Measurements from ENCODE around the gene IKBKE. TPM values are rescaled to one million over a fixed set of nuclear protein-coding genes. Genes with fewer than 3 reads are reported as not detected.

IKBKE gene
- total RNA-seq, 5 donors from 2014 or later (not counting 1 experiment from before 2014, with no cell fraction given), result 60.7 to 84.7 (median 81.4) TPM

DNA sequence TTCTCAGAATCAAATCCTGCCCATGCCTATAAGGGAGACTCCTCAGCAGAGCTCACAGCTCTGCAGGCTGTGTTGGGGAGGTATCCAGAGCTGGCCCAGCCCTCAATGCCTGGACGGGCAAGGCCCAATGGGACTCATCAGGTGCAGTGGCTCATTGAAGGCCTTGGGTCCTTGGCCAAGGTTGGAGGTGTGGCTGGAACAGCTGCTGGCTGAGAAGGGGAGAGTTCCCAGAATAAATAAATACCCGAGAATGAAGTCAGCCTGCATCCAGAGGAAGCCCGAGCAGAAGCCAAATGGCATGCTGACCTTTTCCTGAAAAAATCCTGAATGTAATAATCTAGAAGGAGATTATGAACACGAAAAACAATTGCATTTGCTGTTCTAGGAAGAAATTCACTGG, 25.2 kb upstream of the IKBKE start:
- Mint-ChIP-seq H3K27ac (no peak overlapping the region), H3K9me3 (no peaks in the 10 kb centered on the region), H3K27me3 (no peaks in the 10 kb centered on the region), H3K36me3 (peaks cover 42% of the 10 kb centered on the region), H3K4me1 (no peaks in the 10 kb centered on the region), H3K4me3 (no peak overlapping the region)
- H3K9me3 ChIP-seq, result no peaks in the 10 kb centered on the region
- ChIA-PET CTCF (interaction anchor here (0.6 to 1.0 kb wide), 2 partner anchors 17 to 53 kb away, joined by 4 to 9 read pairs; no protein-coding TSS in a partner anchor), POLR2A (no interaction called here)
- 94% methylated on average over 4 of the region's 4 CpGs for WGBS (ENCODE audit: insufficient coverage)
- H3K27ac ChIP-seq (ENCODE audit: low read length), result no peak overlapping the region
- no peak for DNase-seq
- peaks cover 2 to 28% of the 10 kb centered on the region in 2 donors for H3K36me3 ChIP-seq (ENCODE audit: control insufficient read depth in 2 of 2, extremely low read depth in 1 of 2, insufficient read depth in 1 of 2, low read length in 1 of 2)
- no peaks in the 10 kb centered on the region for H3K27me3 ChIP-seq (replicated peaks in 1 of 2; ENCODE audit: control insufficient read depth in 2 of 2, extremely low read depth in 1 of 2, insufficient read depth in 2 of 2, low read length in 1 of 2)
- no peak for ATAC-seq (replicated peaks in 1 of 4)
- H3K4me3 ChIP-seq (ENCODE audit: control insufficient read depth in 1 of 2, extremely low read depth in 1 of 2, low read length in 1 of 2), result no peak overlapping the region
- H3K4me1 ChIP-seq (ENCODE audit: control insufficient read depth in 1 of 2, extremely low read depth in 1 of 2, insufficient read depth in 2 of 2, low read length in 2 of 2), result no peaks in the 10 kb centered on the region

DNA sequence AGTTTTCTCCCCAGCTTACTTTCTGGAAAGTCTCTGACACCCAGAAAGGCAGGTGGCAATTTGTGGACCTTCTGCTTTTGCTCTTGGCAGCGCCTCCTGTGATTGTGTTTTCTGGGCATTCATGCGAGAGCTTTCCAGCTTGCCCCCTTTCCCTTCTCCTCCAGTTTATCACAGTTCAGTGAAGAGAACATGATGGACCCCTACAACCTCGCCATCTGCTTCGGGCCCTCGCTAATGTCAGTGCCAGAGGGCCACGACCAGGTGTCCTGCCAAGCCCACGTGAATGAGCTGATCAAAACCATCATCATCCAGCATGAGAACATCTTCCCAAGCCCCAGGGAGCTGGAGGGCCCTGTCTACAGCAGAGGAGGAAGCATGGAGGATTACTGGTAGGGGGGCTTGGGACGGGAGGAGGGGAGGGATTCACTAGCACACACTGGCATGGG, 24.3 kb upstream of the IKBKE start:
- H3K36me3 Mint-ChIP-seq, result peaks cover 41% of the 10 kb centered on the region
- WGBS (ENCODE audit: insufficient coverage), result 90% methylated on average over 6 of the region's 8 CpGs
- H3K9me3 Mint-ChIP-seq, result no peaks in the 10 kb centered on the region

DNA sequence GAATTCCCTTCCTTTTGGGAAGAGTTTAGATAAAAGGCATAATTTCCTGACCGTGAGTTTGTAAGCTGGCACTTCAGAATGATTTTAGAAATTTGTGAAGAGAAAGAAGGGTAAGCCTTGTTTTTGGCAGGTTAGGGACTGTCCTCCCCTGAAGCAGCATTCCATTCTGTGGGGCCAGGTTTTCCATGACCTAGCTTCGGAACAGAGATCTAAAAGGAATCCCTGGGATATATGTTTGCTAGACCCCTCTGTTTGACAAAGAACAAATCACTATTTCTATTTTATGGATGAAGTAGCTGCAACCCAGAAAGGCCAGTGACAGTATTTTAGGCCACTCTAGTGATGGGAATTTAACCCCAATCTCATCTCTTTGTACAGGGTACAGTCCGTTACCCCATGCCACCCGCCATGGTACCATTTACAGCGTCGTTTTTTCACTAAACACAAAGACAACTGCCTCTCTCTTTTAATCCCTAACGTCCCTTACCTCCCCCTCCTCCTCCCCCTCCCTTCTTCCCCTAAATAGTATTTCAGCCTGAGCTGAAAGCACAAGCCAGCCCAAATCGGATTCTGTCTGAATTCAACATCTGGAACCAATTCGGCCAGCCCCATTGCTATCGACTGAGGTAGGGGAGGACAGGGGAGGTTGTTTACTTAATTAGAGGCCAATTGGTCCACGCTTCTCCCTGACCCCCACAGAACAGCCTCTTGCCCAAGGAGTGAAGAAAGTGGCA, 23.4 kb upstream of the IKBKE start:
- ChIA-PET CTCF (interaction anchor here in 1 of 2 donors (0.8 kb wide), 1 partner anchor 11 kb away, joined by 5 read pairs; no protein-coding TSS in a partner anchor), POLR2A (no interaction called here)
- Histone ChIP-seq H3K9me3 (no peaks in the 10 kb centered on the region), H3K4me3 (ENCODE audit: control insufficient read depth in 1 of 2, extremely low read depth in 1 of 2, low read length in 1 of 2) (no peak overlapping the region), H3K27ac (ENCODE audit: low read length) (no peak overlapping the region), H3K4me1 (ENCODE audit: control insufficient read depth in 1 of 2, extremely low read depth in 1 of 2, insufficient read depth in 2 of 2, low read length in 2 of 2) (no peaks in the 10 kb centered on the region), H3K27me3 (replicated peaks in 1 of 2; ENCODE audit: control insufficient read depth in 2 of 2, extremely low read depth in 1 of 2, insufficient read depth in 2 of 2, low read length in 1 of 2) (no peaks in the 10 kb centered on the region), H3K36me3 (ENCODE audit: control insufficient read depth in 2 of 2, extremely low read depth in 1 of 2, insufficient read depth in 1 of 2, low read length in 1 of 2) (peaks cover 4 to 44% of the 10 kb centered on the region in 2 donors)
- ATAC-seq (replicated peaks in 1 of 4) (no peak), DNase-seq (no peak)
- Mint-ChIP-seq H3K27me3 (no peaks in the 10 kb centered on the region), H3K9me3 (no peaks in the 10 kb centered on the region), H3K4me1 (no peaks in the 10 kb centered on the region), H3K4me3 (no peak overlapping the region), H3K27ac (no peak overlapping the region), H3K36me3 (peaks cover 43% of the 10 kb centered on the region)
- no CpG with 5 or more reads among the region's 11 CpGs for WGBS (ENCODE audit: insufficient coverage)

More for the DNA sequence above, 24.3 kb upstream of the IKBKE start:
- no peak overlapping the region for H3K27ac Mint-ChIP-seq
- Histone ChIP-seq H3K4me3 (ENCODE audit: control insufficient read depth in 1 of 2, extremely low read depth in 1 of 2, low read length in 1 of 2) (no peak overlapping the region), H3K36me3 (ENCODE audit: control insufficient read depth in 2 of 2, extremely low read depth in 1 of 2, insufficient read depth in 1 of 2, low read length in 1 of 2) (peaks cover 4 to 35% of the 10 kb centered on the region in 2 donors), H3K27ac (ENCODE audit: low read length) (no peak overlapping the region), H3K4me1 (ENCODE audit: control insufficient read depth in 1 of 2, extremely low read depth in 1 of 2, insufficient read depth in 2 of 2, low read length in 2 of 2) (no peaks in the 10 kb centered on the region), H3K27me3 (replicated peaks in 1 of 2; ENCODE audit: control insufficient read depth in 2 of 2, extremely low read depth in 1 of 2, insufficient read depth in 2 of 2, low read length in 1 of 2) (no peaks in the 10 kb centered on the region), H3K9me3 (no peaks in the 10 kb centered on the region)
- no peak overlapping the region for H3K4me3 Mint-ChIP-seq
- H3K4me1 Mint-ChIP-seq, result no peaks in the 10 kb centered on the region
- ChIA-PET POLR2A (no interaction called here), CTCF (interaction anchor here in 1 of 2 donors (1.0 kb wide), 1 partner anchor 16 kb away, joined by 4 read pairs; no protein-coding TSS in a partner anchor)
- DNase-seq (no peak), ATAC-seq (replicated peaks in 1 of 4) (no peak)
- no peaks in the 10 kb centered on the region for H3K27me3 Mint-ChIP-seq

DNA sequence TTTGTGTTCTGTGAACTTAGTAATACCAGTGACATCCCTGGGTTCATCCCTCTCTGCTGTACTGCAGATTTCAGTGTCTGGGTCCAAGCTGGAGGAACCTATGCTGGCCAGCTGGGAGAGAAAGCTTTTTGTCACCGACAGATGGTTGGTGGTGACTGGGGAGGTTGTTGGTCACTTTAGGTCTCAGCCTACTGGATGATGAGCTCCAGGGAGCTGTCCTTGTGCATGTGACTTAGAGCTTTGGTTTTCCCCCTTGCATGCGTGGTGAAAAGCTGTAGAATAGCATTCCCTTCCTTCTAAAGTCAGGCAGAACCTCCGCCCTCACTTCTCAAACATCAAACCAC, 22.9 kb upstream of the IKBKE start:
- Histone ChIP-seq H3K4me3 (ENCODE audit: control insufficient read depth in 1 of 2, extremely low read depth in 1 of 2, low read length in 1 of 2) (no peak overlapping the region), H3K9me3 (no peaks in the 10 kb centered on the region), H3K36me3 (ENCODE audit: control insufficient read depth in 2 of 2, extremely low read depth in 1 of 2, insufficient read depth in 1 of 2, low read length in 1 of 2) (peaks cover 4 to 41% of the 10 kb centered on the region in 2 donors), H3K27ac (ENCODE audit: low read length) (no peak overlapping the region), H3K27me3 (replicated peaks in 1 of 2; ENCODE audit: control insufficient read depth in 2 of 2, extremely low read depth in 1 of 2, insufficient read depth in 2 of 2, low read length in 1 of 2) (no peaks in the 10 kb centered on the region), H3K4me1 (ENCODE audit: control insufficient read depth in 1 of 2, extremely low read depth in 1 of 2, insufficient read depth in 2 of 2, low read length in 2 of 2) (no peaks in the 10 kb centered on the region)
- Mint-ChIP-seq H3K27me3 (no peaks in the 10 kb centered on the region), H3K36me3 (peaks cover 42% of the 10 kb centered on the region), H3K9me3 (no peaks in the 10 kb centered on the region), H3K27ac (no peak overlapping the region), H3K4me3 (no peak overlapping the region), H3K4me1 (no peaks in the 10 kb centered on the region)
- WGBS (ENCODE audit: insufficient coverage), result no CpG with 5 or more reads among the region's 3 CpGs
- ATAC-seq (replicated peaks in 1 of 4), result no peak
- DNase-seq, result no peak
- ChIA-PET CTCF (interaction anchor here in 1 of 2 donors (0.8 kb wide), 1 partner anchor 11 kb away, joined by 5 read pairs; no protein-coding TSS in a partner anchor), POLR2A (no interaction called here)

DNA sequence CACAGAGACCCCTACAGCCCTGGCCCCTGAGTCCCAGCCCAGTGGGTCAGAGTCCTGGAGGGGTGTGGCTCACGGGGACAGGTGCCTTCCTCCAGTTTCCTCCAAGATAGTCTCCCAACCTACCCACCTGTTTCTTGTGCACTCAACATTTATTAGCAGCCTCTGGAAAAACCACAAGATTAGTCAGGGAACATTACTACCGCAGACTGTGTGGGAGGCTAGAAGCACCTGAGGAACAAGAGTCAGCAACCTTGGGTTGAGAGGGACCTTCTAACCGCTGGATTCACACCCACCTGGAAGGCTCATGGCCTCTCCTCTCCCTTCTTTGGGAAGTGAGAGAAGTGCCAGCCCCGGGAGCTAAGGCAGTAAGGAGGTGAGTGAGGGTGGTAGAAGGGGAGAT, 22.5 kb upstream of the IKBKE start:
- Mint-ChIP-seq H3K4me1 (no peaks in the 10 kb centered on the region), H3K4me3 (no peak overlapping the region)
- WGBS (ENCODE audit: insufficient coverage), result 100% methylated on average over 1 of the region's 4 CpGs

DNA sequence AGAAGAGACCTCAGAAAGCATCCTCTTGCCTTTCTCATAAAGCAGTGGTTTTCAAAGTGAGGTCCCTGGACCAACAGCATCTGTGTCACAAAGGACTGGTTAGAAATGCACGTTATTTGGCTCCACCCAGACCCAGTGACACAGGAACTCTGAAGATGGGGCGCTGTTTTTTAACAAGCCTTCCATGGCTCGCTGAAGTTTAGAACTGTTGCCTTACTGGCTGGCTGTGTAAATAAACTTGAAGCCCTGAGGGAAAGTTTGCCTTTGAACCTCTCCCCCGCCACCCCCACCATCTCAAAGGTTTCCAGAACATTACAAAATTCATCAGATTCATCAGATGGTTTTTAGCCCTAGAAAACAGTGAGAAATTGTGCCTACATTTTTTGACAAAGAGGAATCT, 21.8 kb upstream of the IKBKE start:
- no peaks in the 10 kb centered on the region for H3K27me3 ChIP-seq (replicated peaks in 1 of 2; ENCODE audit: control insufficient read depth in 2 of 2, extremely low read depth in 1 of 2, insufficient read depth in 2 of 2, low read length in 1 of 2)
- no peaks in the 10 kb centered on the region for H3K9me3 ChIP-seq
- Mint-ChIP-seq H3K4me1 (no peaks in the 10 kb centered on the region), H3K27me3 (no peaks in the 10 kb centered on the region), H3K36me3 (peaks cover 43% of the 10 kb centered on the region), H3K27ac (no peak overlapping the region), H3K4me3 (no peak overlapping the region), H3K9me3 (no peaks in the 10 kb centered on the region)
- POLR2A ChIA-PET, result no interaction called here
- H3K27ac ChIP-seq (ENCODE audit: low read length), result no peak overlapping the region
- peaks cover 4 to 38% of the 10 kb centered on the region in 2 donors for H3K36me3 ChIP-seq (ENCODE audit: control insufficient read depth in 2 of 2, extremely low read depth in 1 of 2, insufficient read depth in 1 of 2, low read length in 1 of 2)
- H3K4me3 ChIP-seq (ENCODE audit: control insufficient read depth in 1 of 2, extremely low read depth in 1 of 2, low read length in 1 of 2), result no peak overlapping the region
- DNase-seq, result no peak
- CTCF ChIA-PET, result no interaction called here
- no peak for ATAC-seq (replicated peaks in 1 of 4)
- no peaks in the 10 kb centered on the region for H3K4me1 ChIP-seq (ENCODE audit: control insufficient read depth in 1 of 2, extremely low read depth in 1 of 2, insufficient read depth in 2 of 2, low read length in 2 of 2)
- WGBS (ENCODE audit: insufficient coverage), result 89% methylated on average over 1 of the region's 4 CpGs

More for the DNA sequence above, 22.5 kb upstream of the IKBKE start:
- Histone ChIP-seq H3K27ac (ENCODE audit: low read length) (no peak overlapping the region), H3K4me3 (ENCODE audit: control insufficient read depth in 1 of 2, extremely low read depth in 1 of 2, low read length in 1 of 2) (no peak overlapping the region), H3K4me1 (ENCODE audit: control insufficient read depth in 1 of 2, extremely low read depth in 1 of 2, insufficient read depth in 2 of 2, low read length in 2 of 2) (no peaks in the 10 kb centered on the region), H3K36me3 (ENCODE audit: control insufficient read depth in 2 of 2, extremely low read depth in 1 of 2, insufficient read depth in 1 of 2, low read length in 1 of 2) (peaks cover 4 to 38% of the 10 kb centered on the region in 2 donors), H3K27me3 (replicated peaks in 1 of 2; ENCODE audit: control insufficient read depth in 2 of 2, extremely low read depth in 1 of 2, insufficient read depth in 2 of 2, low read length in 1 of 2) (no peaks in the 10 kb centered on the region), H3K9me3 (no peaks in the 10 kb centered on the region)
- Mint-ChIP-seq H3K27me3 (no peaks in the 10 kb centered on the region), H3K27ac (no peak overlapping the region), H3K9me3 (no peaks in the 10 kb centered on the region), H3K36me3 (peaks cover 42% of the 10 kb centered on the region)
- no peak for ATAC-seq (replicated peaks in 1 of 4)
- POLR2A ChIA-PET, result no interaction called here
- no peak for DNase-seq
- CTCF ChIA-PET, result no interaction called here

Data from T-cell (primary cell).